ENCODE results near the gene ZNHIT1.

- no peak for TF ChIP-seq POLR2AphosphoS5 (IDR thresholded peaks at IDR 0.05; ENCODE audit: low read depth, low read length)
- TF ChIP-seq, protein P1, sequence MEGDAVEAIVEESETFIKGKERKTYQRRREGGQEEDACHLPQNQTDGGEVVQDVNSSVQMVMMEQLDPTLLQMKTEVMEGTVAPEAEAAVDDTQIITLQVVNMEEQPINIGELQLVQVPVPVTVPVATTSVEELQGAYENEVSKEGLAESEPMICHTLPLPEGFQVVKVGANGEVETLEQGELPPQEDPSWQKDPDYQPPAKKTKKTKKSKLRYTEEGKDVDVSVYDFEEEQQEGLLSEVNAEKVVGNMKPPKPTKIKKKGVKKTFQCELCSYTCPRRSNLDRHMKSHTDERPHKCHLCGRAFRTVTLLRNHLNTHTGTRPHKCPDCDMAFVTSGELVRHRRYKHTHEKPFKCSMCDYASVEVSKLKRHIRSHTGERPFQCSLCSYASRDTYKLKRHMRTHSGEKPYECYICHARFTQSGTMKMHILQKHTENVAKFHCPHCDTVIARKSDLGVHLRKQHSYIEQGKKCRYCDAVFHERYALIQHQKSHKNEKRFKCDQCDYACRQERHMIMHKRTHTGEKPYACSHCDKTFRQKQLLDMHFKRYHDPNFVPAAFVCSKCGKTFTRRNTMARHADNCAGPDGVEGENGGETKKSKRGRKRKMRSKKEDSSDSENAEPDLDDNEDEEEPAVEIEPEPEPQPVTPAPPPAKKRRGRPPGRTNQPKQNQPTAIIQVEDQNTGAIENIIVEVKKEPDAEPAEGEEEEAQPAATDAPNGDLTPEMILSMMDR (IDR thresholded peaks at IDR 0.05; ENCODE audit: control extremely low read depth in 1 of 3, insufficient read depth in 1 of 3, low read depth in 1 of 3, low read length in 3 of 3): no peak
- TF ChIP-seq KDM5A (IDR thresholded peaks at IDR 0.05; ENCODE audit: low read length): no peak
These were observed 25.8 kb downstream of the ZNHIT1 start for GRCh38 chr7:101243646-101244374.
